PC-9 (cell line): ENCODE results near the gene DENND6A. TPM values are rescaled to one million over a fixed set of nuclear protein-coding genes. Genes with fewer than 3 reads are reported as not detected.
A peak's percentile ranks its signal among the peaks of the same experiment; 100 is the strongest.

ENCODE experiments used
- BruUV-seq: library from RNA; stranded (reverse); fragments of 400-500 nt; replicated peaks from 2 replicates; lab custom pipeline; 2021; lab: Mats Ljungman, UMichigan
- CTCF ChIA-PET: fragments of 300-600 bp; sonication (Branson Sonifier 250); formaldehyde crosslinking; loops from one replicate; lab custom pipeline; 2022; ENCODE audit warnings: antibody characterized with exemption; lab: Charles Lee
- POLR2A ChIA-PET: fragments of 300-600 bp; sonication (Branson Sonifier 250); formaldehyde crosslinking; loops from one replicate; lab custom pipeline; 2022; ENCODE audit warnings: antibody characterized with exemption; ENCODE audit not compliant: unreplicated experiment; lab: Charles Lee
- DNase-seq, 2 experiments: peaks; one replicate each; pipeline versions ENCODE4 v3.0.0 to v3.0.0-alpha.2; 2015 to 2022; ENCODE audit warnings: mixed read lengths in 1 of 2
- H2AFZ ChIP-seq: fragments of 200-600 bp; sonication (generic); 2 replicates; pipeline ENCODE4 v1.8.1; 2017; ENCODE audit warnings: antibody characterized with exemption
- H3F3A ChIP-seq: fragments of 200-600 bp; sonication (generic); 2 replicates; pipeline ENCODE4 v1.8.1; 2017; ENCODE audit warnings: antibody characterized with exemption, mild to moderate bottlenecking, low read depth; ENCODE audit not compliant: insufficient read depth
- H3K27ac ChIP-seq: fragments of 200-600 bp; sonication (generic); 2 replicates; pipeline ENCODE4 v1.6.1; 2016; ENCODE audit warnings: mixed run types
- H3K27me3 ChIP-seq: fragments of 200-600 bp; sonication (generic); 2 replicates; pipeline ENCODE4 v1.6.1; 2016; ENCODE audit warnings: low read depth, mixed run types; ENCODE audit not compliant: insufficient read depth
- H3K36me3 ChIP-seq: fragments of 200-600 bp; sonication (generic); 2 replicates; pipeline ENCODE4 v1.6.1; 2016; ENCODE audit warnings: low read depth, mixed run types
- H3K4me1 ChIP-seq: fragments of 200-600 bp; sonication (generic); replicated peaks from 2 replicates; pipeline ENCODE4 v1.6.1; 2016; ENCODE audit warnings: mixed run types; ENCODE audit not compliant: insufficient read depth
- H3K4me2 ChIP-seq: fragments of 200-600 bp; sonication (generic); 2 replicates; pipeline ENCODE4 v1.6.1; 2017; ENCODE audit warnings: mixed run types
- H3K4me3 ChIP-seq: fragments of 200-600 bp; sonication (generic); 2 replicates; pipeline ENCODE4 v1.6.1; 2016; ENCODE audit warnings: mixed run types
- H3K79me2 ChIP-seq: fragments of 200-600 bp; sonication (generic); 2 replicates; pipeline ENCODE4 v1.6.1; 2017; ENCODE audit warnings: low read depth, mixed run types
- H3K9me2 ChIP-seq: fragments of 200-600 bp; sonication (generic); 2 replicates; pipeline ENCODE4 v1.8.1; 2017; ENCODE audit warnings: mild to moderate bottlenecking; ENCODE audit not compliant: insufficient read depth
- H3K9me3 ChIP-seq: fragments of 200-600 bp; sonication (generic); 2 replicates; pipeline ENCODE4 v1.8.1; 2016; ENCODE audit warnings: low read depth; ENCODE audit not compliant: insufficient read depth
- H4K20me1 ChIP-seq: fragments of 200-600 bp; sonication (generic); 2 replicates; pipeline ENCODE4 v1.8.1; 2017; ENCODE audit not compliant: insufficient read depth
- EZH2 ChIP-seq: fragments of 200-600 bp; sonication (generic); IDR thresholded peaks from 2 replicates; pipeline ENCODE4 v1.8.0; 2017; ENCODE audit warnings: antibody characterized with exemption, low read depth
- intact Hi-C: fragments of 100-400 bp; cut with micrococcal nuclease; formaldehyde crosslinking; loops from one replicate; pipeline ENCODE4 v1.10.0; 2022; ENCODE audit not compliant: unreplicated experiment
- total RNA-seq: library from RNA; stranded (reverse); gene quantifications from 2 replicates; pipeline ENCODE4 v1.2.3, GENCODE V29; 2021
- TF ChIP-seq, protein P1 (sequence below): fragments of 200-600 bp; sonication (generic); conservative IDR thresholded peaks from 2 replicates; pipeline ENCODE4 v1.6.1; 2017; ENCODE audit warnings: mixed run types, antibody characterized with exemption, mild to moderate bottlenecking, moderate library complexity

DENND6A gene
- total RNA-seq, 1 experiment from 2014 or later: 28.2 TPM

- CTCF ChIA-PET: no interaction called here
- H3K4me3 ChIP-seq: no peak overlapping the region
- H3K79me2 ChIP-seq: peaks cover 93% of the 10 kb centered on the region
- no peak overlapping the region for H2AFZ ChIP-seq
- H3K36me3 ChIP-seq: peaks cover 28% of the 10 kb centered on the region
- H3K27me3 ChIP-seq: no peaks in the 10 kb centered on the region
- peaks cover 24% of the 10 kb centered on the region for H3K4me1 ChIP-seq
- no peaks in the 10 kb centered on the region for H3K9me3 ChIP-seq
- H3K27ac ChIP-seq: peak overlapping the region; percentile 91
- DNase-seq: peak in 1 of 2 experiments; percentile 52
- peaks cover 61% of the 10 kb centered on the region for H4K20me1 ChIP-seq
- no peaks in the 10 kb centered on the region for H3K9me2 ChIP-seq
- intact Hi-C loops: loop anchor here (1.0 to 5.0 kb wide), 3 partner anchors 186 to 576 kb away; no protein-coding TSS in a partner anchor
- BruUV-seq: no TSS peak
- POLR2A ChIA-PET: no interaction called here
- H3K4me2 ChIP-seq: peak overlapping the region; percentile 17; the same call in 1 of the 2 replicates
- peaks cover 51% of the 10 kb centered on the region for H3F3A ChIP-seq
- TF ChIP-seq, protein P1, sequence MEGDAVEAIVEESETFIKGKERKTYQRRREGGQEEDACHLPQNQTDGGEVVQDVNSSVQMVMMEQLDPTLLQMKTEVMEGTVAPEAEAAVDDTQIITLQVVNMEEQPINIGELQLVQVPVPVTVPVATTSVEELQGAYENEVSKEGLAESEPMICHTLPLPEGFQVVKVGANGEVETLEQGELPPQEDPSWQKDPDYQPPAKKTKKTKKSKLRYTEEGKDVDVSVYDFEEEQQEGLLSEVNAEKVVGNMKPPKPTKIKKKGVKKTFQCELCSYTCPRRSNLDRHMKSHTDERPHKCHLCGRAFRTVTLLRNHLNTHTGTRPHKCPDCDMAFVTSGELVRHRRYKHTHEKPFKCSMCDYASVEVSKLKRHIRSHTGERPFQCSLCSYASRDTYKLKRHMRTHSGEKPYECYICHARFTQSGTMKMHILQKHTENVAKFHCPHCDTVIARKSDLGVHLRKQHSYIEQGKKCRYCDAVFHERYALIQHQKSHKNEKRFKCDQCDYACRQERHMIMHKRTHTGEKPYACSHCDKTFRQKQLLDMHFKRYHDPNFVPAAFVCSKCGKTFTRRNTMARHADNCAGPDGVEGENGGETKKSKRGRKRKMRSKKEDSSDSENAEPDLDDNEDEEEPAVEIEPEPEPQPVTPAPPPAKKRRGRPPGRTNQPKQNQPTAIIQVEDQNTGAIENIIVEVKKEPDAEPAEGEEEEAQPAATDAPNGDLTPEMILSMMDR: no peak
- TF ChIP-seq EZH2: no peak
Observed at GRCh38 chr3:57583544-57583943, 109.3 kb downstream of the DENND6A start.

DNA sequence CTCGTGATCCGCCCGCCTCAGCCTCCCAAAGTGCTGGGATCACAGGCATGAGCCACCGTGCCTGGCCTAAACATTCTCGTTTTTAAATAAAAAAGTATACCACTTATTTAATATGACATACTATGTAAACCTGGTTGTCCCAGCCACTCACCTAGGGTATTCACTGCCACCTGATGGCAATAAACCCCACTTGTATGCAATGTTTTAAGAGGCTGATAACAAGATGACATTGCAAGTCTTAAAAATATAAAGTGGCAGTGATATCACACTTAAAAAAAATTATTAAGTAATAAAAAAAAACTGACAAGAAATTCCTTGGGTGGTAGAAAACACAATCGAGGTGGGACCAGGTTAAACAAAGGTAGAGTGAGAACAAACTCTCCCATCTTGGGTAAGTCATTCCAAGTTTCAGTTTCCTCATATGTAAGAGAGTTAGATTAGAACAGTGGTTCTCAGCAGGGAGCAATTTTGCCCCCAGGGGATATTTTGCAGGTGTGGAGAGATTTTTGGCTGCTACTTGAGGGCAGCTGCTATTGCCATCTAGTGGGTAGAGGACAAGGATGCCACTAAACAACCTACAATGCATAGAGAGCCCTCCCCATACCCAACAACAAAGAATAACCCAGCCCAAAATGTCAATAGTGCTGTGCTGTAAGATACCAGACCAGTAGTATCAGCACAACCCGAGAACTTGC lies 110.3 kb downstream of the DENND6A start:
- Histone ChIP-seq H3K9me3 (no peaks in the 10 kb centered on the region), H3K36me3 (peaks cover 28% of the 10 kb centered on the region), H3K79me2 (peaks cover 93% of the 10 kb centered on the region), H4K20me1 (peaks cover 62% of the 10 kb centered on the region), H3K9me2 (no peaks in the 10 kb centered on the region), H3K4me2 (peak overlapping the region; percentile 30; the same call in 1 of the 2 replicates), H3K4me3 (no peak overlapping the region), H3F3A (peaks cover 60% of the 10 kb centered on the region), H2AFZ (no peak overlapping the region), H3K4me1 (peaks cover 24% of the 10 kb centered on the region), H3K27ac (peak overlapping the region; percentile 91), H3K27me3 (no peaks in the 10 kb centered on the region)
- BruUV-seq: no TSS peak
- peak; percentile 88 to 96 for DNase-seq
- intact Hi-C loops: loop anchor here (1.0 to 5.0 kb wide), 3 partner anchors 185 to 575 kb away; no protein-coding TSS in a partner anchor
- TF ChIP-seq, protein P1: peak; percentile 62; the same call in 1 of the 2 replicates
- no peak for TF ChIP-seq EZH2
- ChIA-PET POLR2A (interaction anchor here (0.6 kb wide), 1 partner anchor 47 kb away, joined by 4 read pairs; no protein-coding TSS in a partner anchor), CTCF (no interaction called here)

DNA sequence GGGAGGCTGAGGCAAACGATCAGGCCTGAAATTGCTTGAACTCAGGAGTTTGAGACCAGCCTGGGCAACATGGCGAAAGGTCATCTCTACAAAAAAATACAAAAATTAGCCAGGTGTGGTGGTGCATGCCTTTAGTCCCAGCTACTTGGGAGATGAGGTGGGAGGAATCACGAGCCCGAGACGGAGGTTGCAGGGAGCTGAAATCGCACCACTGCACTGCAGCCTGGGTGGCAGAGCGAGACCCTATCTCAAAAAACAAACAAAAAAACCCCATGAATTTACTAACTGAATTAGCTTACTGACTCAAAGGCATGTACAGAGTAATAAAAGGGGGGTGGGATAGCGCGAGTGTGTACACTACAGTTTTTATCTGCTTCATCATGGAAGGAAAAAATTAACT lies 115.1 kb downstream of the DENND6A start:
- no TSS peak for BruUV-seq
- Histone ChIP-seq H3F3A (peaks cover 55% of the 10 kb centered on the region), H3K79me2 (peaks cover 78% of the 10 kb centered on the region), H3K9me2 (no peaks in the 10 kb centered on the region), H3K4me2 (no peak overlapping the region), H3K9me3 (no peaks in the 10 kb centered on the region), H3K27ac (no peak overlapping the region), H3K36me3 (peaks cover 51% of the 10 kb centered on the region), H3K4me1 (peaks cover 9% of the 10 kb centered on the region), H4K20me1 (peaks cover 33% of the 10 kb centered on the region), H2AFZ (no peak overlapping the region), H3K4me3 (no peak overlapping the region), H3K27me3 (no peaks in the 10 kb centered on the region)
- POLR2A ChIA-PET: interaction anchor here (0.5 kb wide), 1 partner anchor 26 kb away, joined by 11 read pairs; no protein-coding TSS in a partner anchor
- DNase-seq: no peak
- TF ChIP-seq, protein P1: no peak
- TF ChIP-seq EZH2: no peak
- intact Hi-C loops: no loop called here
- CTCF ChIA-PET: no interaction called here
